GM19468 (cell line): Measurements from ENCODE around the gene PREX1.

Experiments used
- ATAC-seq: cut with Tn5 transposase; IDR thresholded peaks from one replicate; pipeline ENCODE4 v1.9.1; 2021; ENCODE audit warnings: mild to moderate bottlenecking, moderate library complexity, moderate number of reproducible peaks; ENCODE audit not compliant: unreplicated experiment; ENCODE audit errors: extremely low read depth

The PREX1 gene

DNA sequence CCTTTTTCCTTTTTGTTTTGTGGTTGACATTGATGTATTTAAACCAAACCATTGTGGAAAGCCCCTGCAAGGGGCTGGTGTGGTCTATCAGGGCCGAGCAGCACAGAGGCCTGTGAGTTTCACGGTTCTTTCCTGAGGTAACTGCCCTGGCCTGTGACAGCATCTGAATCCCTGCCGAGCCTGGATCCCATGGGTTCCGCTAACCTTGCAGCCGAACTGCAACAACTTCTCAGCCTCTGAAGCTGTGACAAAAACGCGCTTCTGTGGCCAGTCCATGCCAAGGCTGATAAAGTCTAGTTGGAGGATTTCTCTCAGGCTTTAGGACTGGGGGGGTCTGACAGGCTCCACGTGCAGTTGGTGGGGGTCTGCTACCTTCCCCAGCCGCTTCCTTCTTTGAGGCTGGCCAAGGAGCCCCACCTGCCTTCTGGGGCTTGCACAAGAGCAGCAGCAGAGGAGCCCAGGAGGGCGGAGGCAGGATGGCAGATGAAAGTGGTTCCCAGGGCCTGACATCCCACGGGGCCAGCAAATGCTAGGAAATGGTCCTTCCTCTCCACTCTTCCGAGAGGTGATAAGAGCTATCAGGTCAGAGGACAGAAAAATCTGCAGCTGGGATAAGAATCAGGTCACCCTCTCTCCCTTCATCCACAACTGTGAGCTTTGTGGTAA lies 150.9 kb downstream of the PREX1 start:
- ATAC-seq = no peak

DNA sequence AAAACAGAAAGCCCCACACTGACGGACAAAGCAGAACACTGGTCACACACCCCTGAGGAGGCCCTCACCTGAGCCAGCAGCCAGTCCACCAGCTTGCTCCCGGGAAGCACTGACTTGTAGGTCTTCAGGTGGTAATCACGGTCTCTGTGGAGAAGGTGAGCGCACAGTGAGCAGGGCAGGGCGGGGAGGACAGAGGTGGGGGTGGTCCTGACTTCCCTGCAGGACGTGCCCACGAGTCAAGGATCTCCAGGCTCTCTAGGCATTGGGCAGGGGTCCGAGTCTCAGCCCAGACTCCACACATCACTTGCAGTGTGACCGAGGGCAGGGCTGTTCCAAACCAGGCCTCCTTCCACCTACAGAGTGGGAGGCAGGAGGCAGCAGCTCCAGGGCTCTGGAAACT lies 151.7 kb downstream of the PREX1 start:
- no peak for ATAC-seq

DNA sequence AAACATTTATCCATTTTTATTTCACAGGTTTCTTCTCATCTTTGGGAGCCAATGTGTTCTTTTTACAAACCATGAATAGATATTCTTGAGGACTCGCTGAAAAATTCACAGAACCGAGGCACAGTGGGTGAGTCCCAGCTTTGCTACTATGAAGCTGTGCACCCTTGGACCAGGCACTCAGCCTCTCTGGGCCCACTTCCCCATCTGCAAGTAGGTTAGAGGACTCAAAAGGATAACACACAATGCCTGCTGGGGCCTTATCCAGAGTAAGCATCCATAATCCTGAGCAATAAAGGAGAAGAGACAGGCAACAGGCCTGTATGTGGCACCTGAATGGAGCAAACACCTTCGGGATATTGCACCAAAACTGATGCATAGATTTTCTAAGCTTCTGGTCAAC lies 153.3 kb downstream of the PREX1 start:
- ATAC-seq = no peak

DNA sequence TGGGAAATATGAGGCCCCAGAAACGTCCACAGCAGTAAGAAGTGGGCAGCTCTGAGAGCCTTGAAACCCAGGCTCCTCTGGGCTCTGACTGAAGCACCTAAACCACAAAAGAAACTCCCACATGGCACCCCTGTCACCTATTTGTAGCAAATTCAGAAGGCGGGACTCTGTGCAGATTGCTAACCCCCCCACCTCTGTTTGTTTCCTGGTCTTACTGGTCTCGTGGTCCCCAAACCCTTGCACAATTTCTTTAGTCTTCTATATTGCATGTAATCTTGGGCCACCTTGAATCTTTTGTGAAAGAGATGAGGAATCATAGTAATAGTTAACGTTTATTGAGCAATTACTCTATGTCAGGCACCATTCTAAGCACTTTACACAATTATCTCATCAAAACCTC lies 154.3 kb downstream of the PREX1 start:
- no peak for ATAC-seq

DNA sequence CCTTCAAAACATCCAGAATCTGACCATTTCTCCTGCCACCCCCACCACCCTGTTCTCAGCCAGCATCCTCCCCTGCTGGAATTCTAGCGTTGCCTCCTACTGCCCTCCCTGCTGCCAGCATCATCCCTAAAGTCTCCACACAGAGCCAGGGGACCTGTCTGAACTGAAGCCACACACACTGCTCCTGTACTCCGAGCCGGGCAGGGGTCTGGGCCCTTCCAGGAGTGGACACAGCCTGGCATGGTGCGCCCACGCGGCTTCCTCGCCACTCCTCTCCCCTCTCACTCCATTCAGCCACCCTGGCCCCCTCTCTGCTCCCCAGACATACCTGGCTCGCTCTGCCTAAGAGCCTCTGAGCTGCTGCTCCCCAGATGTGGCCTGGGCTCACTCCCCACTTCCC lies 155.5 kb downstream of the PREX1 start:
- no peak for ATAC-seq

DNA sequence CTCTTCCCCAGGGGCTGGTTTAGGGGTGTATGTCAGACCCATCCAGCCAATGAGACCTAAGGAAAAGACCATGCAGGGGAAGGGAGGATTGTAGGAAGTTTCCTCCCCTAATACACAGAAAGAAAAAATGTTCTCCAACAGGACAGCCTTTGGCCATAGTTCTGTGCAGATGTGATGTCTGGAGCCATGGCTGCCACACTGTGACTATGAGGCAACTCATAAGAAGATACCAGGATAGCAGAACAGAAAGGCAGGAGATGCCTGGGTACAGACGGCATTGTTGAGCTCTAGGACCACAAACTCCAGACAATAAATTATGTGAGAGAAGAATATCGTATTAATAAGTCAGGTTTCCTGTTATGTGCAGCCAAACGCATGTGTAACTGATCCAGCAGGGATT lies 156.7 kb downstream of the PREX1 start:
- ATAC-seq = no peak

DNA sequence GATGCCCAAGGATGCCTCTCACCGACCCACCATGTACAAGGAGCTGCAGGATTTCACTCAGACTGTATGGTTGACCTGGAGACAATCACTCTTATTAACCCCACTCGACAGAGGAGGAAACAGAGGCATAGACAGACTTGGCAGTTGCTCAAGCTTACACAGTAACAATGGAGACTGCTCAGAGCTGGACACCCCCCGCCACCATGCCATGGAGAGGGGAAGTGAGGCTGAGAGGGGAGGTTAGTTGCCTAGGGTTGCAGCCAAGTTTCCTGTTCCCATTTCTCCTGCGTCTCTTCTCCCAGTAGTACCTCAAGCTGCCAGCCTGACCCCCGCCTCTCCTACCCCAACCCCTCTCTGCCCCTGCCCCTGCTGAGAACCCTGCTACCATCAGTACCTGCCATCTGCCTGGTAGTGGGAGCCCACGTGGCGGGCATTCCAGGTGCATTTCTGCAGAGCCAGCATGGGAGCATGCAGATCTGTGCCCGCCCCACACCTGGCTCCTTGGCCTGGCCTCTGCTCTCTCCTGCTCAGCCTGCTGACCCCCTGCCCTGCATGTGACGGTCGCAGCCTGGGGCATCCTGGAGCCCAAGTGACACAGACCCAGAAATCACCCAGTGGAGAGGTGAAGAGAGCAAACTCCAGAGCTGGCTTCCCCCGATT lies 157.7 kb downstream of the PREX1 start:
- ATAC-seq = no peak

DNA sequence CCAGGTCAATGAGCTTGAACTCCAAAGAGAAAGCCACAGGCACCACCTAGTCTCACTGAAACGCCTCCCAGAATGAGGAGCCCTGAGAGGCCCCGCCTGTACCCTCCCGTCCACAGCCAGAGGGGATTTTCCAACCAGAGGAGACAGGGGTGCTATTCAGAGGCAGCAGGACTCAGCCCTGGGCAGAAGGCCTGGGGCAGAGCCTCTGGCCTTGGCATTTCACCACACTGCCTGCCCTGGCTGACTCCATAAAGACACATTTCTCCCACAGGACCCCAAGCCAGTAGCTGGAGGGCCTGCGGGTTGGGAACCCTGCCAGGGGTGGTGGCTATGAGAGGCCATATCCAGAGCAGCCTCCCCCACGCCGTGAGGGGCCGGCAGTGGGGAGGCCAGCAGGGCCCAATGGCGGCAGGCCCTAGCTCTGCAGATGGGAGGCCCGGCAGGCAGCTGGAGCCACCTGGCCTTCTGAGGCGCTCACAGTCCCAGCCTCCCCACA lies 159.3 kb downstream of the PREX1 start:
- ATAC-seq = no peak

DNA sequence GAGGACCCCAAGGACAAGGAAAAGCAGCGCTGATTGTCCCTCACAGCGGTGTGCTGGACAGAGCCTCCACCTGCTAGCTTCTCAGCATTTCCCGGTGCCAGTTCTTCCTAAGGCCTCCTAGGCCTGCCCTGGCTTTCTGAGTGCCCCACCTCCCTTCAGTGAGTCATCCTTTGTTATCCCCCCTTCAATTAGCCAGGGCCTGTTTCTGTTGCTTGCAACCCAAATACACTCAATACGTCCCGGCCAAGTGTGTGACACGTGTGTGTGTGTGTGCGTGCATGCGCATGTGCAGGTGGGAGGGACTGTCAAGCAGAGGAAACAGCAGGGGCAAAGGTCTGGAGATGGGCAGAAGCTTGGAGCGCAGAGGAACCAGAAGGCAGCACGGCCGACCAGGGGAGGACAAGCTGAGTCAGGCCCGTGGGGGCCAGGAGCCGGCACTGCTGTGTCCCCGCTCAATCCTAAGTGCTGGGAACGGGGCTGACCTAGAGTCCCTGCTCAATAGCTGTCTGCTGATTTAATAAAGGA lies 159.8 kb downstream of the PREX1 start:
- no peak for ATAC-seq

DNA sequence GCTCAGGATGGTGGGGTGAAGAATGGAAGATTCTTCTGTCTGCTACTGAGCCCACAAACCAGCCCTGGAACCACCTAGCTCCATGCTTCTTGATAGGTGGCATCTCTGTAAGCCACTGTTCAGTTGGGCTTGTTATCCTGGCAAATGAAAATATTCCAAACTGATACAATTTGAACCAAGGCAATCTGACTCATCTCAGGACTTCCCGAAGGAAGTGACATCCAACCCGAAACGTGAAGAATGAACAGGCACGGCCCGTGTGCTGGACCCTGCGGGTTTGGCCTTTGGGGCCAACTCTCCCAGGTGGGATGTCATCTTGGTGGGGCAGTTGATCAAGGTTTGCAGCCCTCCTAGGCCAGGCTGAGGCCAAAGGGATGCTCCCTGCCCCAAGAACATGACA lies 160.3 kb downstream of the PREX1 start:
- ATAC-seq = no peak

DNA sequence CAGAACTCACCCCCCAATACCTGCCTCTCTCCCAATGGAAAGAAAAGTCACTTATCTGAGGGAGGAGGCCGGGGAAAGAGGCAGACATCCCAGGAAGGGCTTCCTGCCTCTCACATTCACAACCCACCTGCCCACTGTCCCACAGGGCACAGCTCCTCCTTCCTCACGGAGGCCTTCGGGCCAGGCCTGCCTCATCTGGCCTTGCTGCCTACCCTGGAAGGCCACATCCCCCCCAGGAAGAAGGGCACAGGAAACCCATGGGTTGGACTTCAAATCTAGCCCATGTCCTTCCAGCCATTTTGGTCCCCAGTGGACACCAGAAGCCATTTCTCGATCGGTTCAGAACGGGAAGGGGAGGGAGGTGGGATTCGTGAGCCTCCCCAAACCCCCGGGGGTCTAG lies 162.0 kb downstream of the PREX1 start:
- ATAC-seq = no peak

DNA sequence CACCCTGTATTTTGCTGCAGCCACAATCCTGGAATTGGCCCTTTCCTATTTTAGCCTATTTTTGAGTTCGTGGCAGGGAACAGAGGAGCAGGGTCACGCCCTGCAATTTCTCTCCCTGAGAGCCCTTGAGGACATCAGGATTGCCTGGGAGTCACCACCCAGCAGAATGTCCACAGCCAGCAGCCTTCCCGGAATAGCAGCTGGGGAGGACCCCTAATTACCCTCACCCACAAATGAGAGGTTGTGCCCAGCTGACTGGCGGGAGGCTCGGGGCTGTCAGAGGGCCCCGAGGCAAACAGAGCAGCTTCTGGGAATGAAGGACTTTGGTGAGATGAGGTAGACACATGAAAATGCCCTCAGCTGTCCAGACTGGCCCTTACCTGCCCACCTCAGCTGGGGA lies 165.1 kb downstream of the PREX1 start:
- no peak for ATAC-seq

DNA sequence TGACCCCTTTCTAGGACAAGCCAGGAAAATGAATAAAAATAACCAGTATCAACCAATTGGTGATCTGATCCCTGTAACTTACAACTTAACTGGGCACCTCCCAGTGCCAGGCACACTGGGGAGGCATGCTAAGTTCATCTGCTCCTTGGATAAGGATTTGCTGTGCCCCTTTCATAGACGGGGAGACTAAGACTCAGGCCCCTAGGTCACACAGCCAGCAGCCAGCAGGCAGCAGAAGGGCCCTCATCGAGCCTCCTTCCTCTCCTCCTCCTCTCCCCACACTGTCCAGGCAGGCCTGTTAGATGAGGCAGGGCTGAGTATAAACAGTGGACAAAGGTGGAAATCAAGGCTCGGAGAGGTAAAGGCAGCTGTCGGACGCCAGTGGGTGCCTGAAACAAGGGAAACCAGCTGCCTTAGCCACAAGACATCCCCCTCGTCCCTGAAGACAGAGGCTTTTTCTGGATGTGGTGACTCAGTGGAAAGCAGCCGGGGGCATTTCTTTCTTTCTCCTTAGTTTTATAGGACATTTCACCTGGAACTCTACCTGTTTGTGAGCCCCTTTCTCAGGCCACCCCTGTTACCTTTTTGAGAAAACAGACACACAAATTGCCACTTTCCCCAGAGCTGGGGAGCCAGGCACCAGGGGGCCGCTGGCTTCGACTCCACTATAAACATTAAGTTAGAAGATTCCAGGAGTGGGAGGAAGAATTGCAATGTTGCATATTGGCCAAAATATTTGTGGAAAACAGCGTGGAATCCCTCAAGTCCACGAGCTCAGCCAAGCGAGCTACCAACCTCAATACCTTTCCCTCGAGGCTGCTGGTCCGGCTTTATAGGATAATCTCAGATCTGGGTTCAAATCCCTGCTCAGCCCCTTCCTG lies 166.0 kb downstream of the PREX1 start:
- ATAC-seq = no peak

DNA sequence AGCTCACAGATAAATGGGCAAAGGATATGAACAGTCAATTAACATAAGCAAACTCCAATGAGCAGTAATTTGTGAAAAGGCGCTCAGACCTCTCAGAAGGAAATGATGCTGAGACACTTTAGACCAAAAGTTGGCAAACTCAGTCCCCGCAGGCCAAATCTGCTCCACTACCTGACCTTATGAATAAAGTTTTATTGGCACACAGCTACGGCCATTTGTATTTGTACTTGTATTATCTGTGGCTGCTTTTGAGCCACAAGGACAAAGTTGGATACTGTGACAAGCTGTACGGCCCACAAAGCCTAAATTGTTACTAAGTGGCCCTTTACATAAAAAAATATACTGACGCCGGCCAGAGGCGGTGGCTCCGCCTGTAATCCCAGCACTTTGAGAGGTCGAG lies 167.0 kb downstream of the PREX1 start:
- no peak for ATAC-seq

DNA sequence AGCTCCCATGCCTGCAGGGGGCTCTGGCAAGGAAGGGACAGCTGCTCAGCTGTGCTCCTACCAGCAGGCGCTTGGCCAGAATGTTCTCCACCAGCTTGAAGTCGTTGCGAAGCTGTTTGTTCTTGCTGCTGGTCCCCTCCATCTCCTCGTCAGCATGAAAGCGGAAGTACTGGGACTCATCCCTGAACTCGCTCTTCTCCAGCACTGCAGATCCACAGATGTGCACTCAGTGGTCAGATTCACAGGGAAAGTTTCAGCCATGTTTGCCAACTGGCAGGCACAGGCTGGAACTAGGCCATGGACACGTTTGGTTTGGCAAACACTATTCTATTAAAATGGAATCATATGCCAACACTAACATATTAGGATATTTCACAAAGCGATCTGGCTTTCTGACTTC lies 167.9 kb downstream of the PREX1 start:
- ATAC-seq = no peak

DNA sequence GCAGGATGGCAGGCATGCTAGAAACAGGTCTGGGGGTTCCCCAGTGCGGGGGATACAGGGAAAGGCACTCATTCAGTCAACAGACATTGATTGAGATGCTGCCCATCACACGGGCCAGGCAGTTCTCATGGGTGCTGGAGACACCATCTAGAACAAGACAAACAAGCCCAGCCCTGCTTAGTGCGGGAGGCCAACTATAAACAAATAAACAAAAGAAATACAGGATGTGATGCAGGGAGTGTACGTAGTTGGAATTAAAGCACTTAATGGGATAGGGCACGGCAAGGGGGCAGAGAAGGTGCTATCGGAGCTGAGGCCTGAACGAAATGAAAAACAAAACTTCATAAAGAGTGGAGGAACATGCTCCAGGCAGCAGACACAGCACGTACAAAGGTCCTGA lies 169.3 kb downstream of the PREX1 start:
- ATAC-seq = no peak

DNA sequence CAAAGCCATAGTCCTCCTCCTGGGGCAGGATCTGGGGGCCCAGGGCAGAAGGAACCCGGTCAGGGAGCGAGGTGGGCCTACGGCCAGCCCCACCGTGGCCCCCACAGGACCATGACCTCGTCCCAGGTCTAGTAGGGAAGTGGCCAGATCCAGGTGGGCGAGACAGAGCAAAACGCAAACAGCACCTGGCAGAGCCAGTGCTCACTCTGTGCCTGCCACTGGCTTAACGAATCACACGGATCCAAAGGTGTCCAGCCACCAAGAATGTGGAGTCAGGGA lies 169.7 kb downstream of the PREX1 start:
- no peak for ATAC-seq

DNA sequence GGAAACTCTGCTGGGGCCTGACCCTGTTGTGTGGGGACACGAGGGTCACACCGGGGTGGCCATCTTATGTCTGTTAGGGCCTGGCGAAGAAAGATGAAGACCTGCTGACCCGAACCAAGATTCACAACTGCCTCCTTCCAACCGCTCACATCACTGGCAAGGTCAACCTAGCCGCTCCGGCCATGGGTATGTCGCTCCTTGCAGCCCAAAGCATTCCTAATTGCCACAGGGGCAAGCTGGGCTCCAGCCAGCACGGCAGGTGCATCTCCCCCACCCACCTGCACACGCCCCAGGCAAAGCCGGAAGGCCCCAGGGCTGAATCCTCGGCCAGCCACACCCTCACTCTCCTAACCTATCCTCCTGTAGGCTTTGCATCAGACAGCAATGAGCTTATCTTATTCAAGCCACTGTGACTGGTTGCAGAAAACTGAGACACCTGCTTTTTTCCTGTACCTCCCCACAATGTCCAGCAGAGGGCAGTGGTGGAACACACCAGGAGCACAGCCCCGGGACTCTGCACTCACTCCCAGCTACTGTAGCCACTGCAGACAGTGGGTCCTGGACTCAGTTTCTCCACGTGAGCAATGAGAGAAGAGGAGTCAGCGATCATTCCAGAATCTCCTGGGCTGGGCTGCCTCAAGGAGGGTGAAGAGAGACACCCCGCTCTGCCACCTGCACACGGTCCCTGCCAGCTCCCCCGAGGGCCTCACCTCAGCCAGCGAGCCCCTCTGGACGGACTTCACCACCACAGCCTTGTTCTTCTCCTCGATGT lies 170.2 kb downstream of the PREX1 start:
- ATAC-seq = no peak

DNA sequence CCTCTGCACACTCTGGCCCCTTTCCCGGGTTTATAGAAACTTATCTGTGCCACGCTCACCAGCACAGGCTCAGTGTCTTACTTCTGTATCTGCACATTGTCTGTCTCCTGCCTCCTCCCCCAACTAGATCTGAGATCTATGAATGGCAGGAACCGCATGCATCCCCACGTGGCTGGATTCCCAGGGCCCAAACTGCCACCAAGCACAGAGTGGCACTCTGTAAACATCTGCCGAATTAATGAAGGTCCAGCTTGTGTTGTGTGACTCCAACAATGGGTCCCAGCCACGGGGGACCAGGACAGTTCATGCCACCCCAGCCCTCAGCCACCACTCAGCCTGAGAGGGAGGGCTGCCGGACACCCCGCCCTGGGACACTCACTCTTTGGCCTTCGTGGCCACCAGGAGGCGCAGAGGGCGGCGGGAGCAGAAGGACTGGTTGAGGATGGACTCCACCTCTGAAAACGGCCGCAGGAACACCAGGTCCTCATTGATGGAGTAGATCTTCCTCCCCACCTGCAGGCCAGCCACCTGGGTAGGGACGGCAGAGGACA lies 171.1 kb downstream of the PREX1 start:
- ATAC-seq = no peak

DNA sequence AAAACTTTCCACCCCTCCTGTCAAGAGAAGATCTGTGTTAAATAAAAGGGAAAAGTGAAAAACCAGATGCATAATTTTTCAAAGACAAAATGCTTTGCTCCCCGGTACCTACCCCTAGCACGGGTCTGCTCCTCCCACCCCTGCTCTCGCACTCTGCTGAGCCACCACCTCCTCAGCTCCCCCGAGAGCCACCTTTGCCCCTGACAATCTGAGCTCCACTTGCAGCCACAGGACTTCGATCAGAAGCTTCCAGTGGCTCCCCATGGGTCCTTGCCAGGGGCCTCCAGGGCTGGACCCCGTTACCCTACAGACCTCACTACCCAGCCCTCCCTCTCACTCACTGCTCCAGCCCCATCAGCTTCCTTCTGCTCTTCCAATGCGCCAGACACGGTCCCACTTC lies 171.7 kb downstream of the PREX1 start:
- no peak for ATAC-seq
